ENCODE measurements around the gene CEP41. TPM values are rescaled to one million over a fixed set of nuclear protein-coding genes. Genes with fewer than 3 reads are reported as not detected.

Gene CEP41
- total and polyA plus RNA-seq, 7 donors = 2.4 to 4.6 (median 3.4) TPM

- Histone ChIP-seq H3K4me3 (no peak overlapping the region), H3K27me3 (ENCODE audit: insufficient read depth in 3 of 3, low read length in 2 of 3) (no peaks in the 10 kb centered on the region), H3K36me3 (ENCODE audit: insufficient read depth in 1 of 2, low read depth in 1 of 2) (no peaks in the 10 kb centered on the region), H3K4me1 (peaks cover 34% of the 10 kb centered on the region), H3K27ac (peak overlapping the region; percentile 53), H3K9me3 (peaks cover 9% of the 10 kb centered on the region)
- ATAC-seq (peak; percentile 65 to 88 (median 76)), DNase-seq (peak; percentile 45 to 46)
- 51 to 69% (median 58%) methylated on average over 8 of the region's 8 CpGs for WGBS, 3 donors
- TF ChIP-seq CTCF (IDR thresholded peaks at IDR 0.05) = no peak
- intact Hi-C loops (cut with DNase I) = no loop called here
These were observed 77.6 kb downstream of the CEP41 start for GRCh38 chr7:130363026-130363847.

- Histone ChIP-seq H3K36me3 (ENCODE audit: insufficient read depth in 1 of 2, low read depth in 1 of 2) (no peaks in the 10 kb centered on the region), H3K4me3 (no peak overlapping the region), H3K9me3 (peaks cover 9% of the 10 kb centered on the region), H3K27me3 (ENCODE audit: insufficient read depth in 3 of 3, low read length in 2 of 3) (no peaks in the 10 kb centered on the region), H3K4me1 (peaks cover 34% of the 10 kb centered on the region), H3K27ac (no peak overlapping the region)
- TF ChIP-seq CTCF (IDR thresholded peaks at IDR 0.05) = no peak
- intact Hi-C loops (cut with DNase I) = no loop called here
- ATAC-seq (no peak), DNase-seq (peak in 1 of 2 donors; percentile 44)
- 48 to 53% (median 51%) methylated on average over 10 of the region's 10 CpGs for WGBS, 3 donors
These were observed 78.5 kb downstream of the CEP41 start for GRCh38 chr7:130362251-130362816.

GRCh38 chr7:130361681-130362080 lies 79.1 kb downstream of the CEP41 start:
- intact Hi-C loops (cut with DNase I) = no loop called here
- no peak overlapping the region for H3K27ac ChIP-seq
- DNase-seq (no peak), ATAC-seq (no peak)
- peaks cover 32% of the 10 kb centered on the region for H3K4me1 ChIP-seq
- no peaks in the 10 kb centered on the region for H3K27me3 ChIP-seq (ENCODE audit: insufficient read depth in 3 of 3, low read length in 2 of 3)
- H3K36me3 ChIP-seq (ENCODE audit: insufficient read depth in 1 of 2, low read depth in 1 of 2) = no peaks in the 10 kb centered on the region
- peaks cover 9% of the 10 kb centered on the region for H3K9me3 ChIP-seq
- no peak for TF ChIP-seq CTCF (IDR thresholded peaks at IDR 0.05)
- H3K4me3 ChIP-seq = no peak overlapping the region
- WGBS, 3 donors = 87 to 93% (median 89%) methylated on average over 7 of the region's 7 CpGs

GRCh38 chr7:130360518-130360917 lies 80.3 kb downstream of the CEP41 start:
- no peak for DNase-seq
- Histone ChIP-seq H3K9me3 (peaks cover 9% of the 10 kb centered on the region), H3K27ac (no peak overlapping the region), H3K4me3 (no peak overlapping the region), H3K36me3 (ENCODE audit: insufficient read depth in 1 of 2, low read depth in 1 of 2) (no peaks in the 10 kb centered on the region), H3K27me3 (ENCODE audit: insufficient read depth in 3 of 3, low read length in 2 of 3) (no peaks in the 10 kb centered on the region), H3K4me1 (peaks cover 20% of the 10 kb centered on the region)
- intact Hi-C loops (cut with DNase I) = no loop called here
- 94 to 97% (median 96%) methylated on average over 3 of the region's 3 CpGs for WGBS, 3 donors
- no peak for TF ChIP-seq CTCF (IDR thresholded peaks at IDR 0.05)
- ATAC-seq = no peak

Data from psoas muscle (tissue), 8 donors.